ENCODE data around the gene PGAP1. TPM values are rescaled to one million over a fixed set of nuclear protein-coding genes. Genes with fewer than 3 reads are reported as not detected.

PGAP1 gene
- total RNA-seq, 1 experiment from 2014 or later: 29.4 TPM

- Mint-ChIP-seq H3K27me3 (ENCODE audit: low read depth) (no peaks in the 10 kb centered on the region), H3K4me1 (peaks cover 38% of the 10 kb centered on the region), H3K27ac (no peak overlapping the region), H3K36me3 (no peaks in the 10 kb centered on the region), H3K4me3 (no peak overlapping the region), H3K9me3 (peaks cover 4% of the 10 kb centered on the region; the same call in 1 of the 2 replicates)
- CTCF ChIA-PET: no interaction called here
- POLR2A ChIA-PET: no interaction called here
- DNase-seq (ENCODE audit: low spot score) (no peak), ATAC-seq (no peak)
- TF ChIP-seq USF1 (CRISPR knock-in tag; IDR thresholded peaks at IDR 0.05): no peak
- TF ChIP-seq, protein P1, sequence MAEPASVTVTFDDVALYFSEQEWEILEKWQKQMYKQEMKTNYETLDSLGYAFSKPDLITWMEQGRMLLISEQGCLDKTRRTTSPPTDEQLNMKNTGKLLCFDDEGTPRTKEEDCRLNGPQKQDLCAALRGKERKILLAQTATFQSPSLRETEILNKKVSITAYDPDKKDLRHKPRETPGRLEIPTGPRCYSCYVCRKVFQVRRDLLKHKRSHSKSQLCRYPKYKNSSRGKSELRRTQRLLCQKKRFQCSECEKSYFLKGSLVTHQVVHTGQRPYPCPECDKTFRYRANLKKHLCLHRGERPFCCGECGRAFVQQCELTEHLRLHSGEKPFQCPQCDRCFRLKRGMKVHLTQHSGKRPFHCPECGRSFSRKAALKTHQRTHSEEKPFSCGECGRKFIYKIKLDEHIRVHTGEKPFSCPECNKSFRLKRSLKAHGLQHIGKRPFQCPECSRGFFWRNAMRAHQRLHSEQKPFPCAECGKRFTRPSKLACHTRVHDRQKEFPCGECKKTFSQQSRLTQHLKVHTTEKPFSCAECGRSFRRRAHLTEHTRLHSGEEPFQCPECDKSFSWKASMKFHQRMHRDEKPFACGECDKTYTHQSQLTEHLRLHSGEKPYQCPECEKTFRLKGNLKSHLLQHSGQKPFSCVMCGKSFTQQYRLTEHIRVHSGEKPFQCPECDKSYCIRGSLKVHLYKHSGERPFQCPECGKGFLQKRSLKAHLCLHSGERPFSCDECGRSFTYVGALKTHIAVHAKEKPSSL (CRISPR knock-in tag; conservative IDR thresholded peaks at IDR 0.05): no peak
- no peak for TF ChIP-seq ATF2 (CRISPR knock-in tag; IDR thresholded peaks at IDR 0.05; ENCODE audit: borderline replicate concordance, low read depth)
- no peak for TF ChIP-seq HMGA2 (CRISPR knock-in tag; IDR thresholded peaks at IDR 0.05)
- TF ChIP-seq CDX4 (CRISPR knock-in tag; IDR thresholded peaks at IDR 0.05; ENCODE audit: borderline replicate concordance): no peak
- no peak for TF ChIP-seq ARID4B (CRISPR knock-in tag; IDR thresholded peaks at IDR 0.05; ENCODE audit: borderline replicate concordance)
- no peak for TF ChIP-seq GRHL2 (CRISPR knock-in tag; IDR thresholded peaks at IDR 0.05; ENCODE audit: insufficient replicate concordance, severe bottlenecking)
- TF ChIP-seq CREM (CRISPR knock-in tag; IDR thresholded peaks at IDR 0.05): no peak
- no peak for TF ChIP-seq ZNF671 (CRISPR knock-in tag; IDR thresholded peaks at IDR 0.05)
- TF ChIP-seq ZNF416 (CRISPR knock-in tag; IDR thresholded peaks at IDR 0.05): no peak
- no peak for TF ChIP-seq GABPB1 (CRISPR knock-in tag; IDR thresholded peaks at IDR 0.05)
- TF ChIP-seq MXD4 (CRISPR knock-in tag; IDR thresholded peaks at IDR 0.05; ENCODE audit: borderline replicate concordance): no peak
- TF ChIP-seq ZBTB21 (CRISPR knock-in tag; IDR thresholded peaks at IDR 0.05; ENCODE audit: borderline replicate concordance): no peak
- TF ChIP-seq CBFB (CRISPR knock-in tag; IDR thresholded peaks at IDR 0.05; ENCODE audit: low read depth): no peak
- TF ChIP-seq SMAD4 (CRISPR knock-in tag; IDR thresholded peaks at IDR 0.05): no peak
- TF ChIP-seq, protein P2, sequence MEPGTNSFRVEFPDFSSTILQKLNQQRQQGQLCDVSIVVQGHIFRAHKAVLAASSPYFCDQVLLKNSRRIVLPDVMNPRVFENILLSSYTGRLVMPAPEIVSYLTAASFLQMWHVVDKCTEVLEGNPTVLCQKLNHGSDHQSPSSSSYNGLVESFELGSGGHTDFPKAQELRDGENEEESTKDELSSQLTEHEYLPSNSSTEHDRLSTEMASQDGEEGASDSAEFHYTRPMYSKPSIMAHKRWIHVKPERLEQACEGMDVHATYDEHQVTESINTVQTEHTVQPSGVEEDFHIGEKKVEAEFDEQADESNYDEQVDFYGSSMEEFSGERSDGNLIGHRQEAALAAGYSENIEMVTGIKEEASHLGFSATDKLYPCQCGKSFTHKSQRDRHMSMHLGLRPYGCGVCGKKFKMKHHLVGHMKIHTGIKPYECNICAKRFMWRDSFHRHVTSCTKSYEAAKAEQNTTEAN (CRISPR knock-in tag; IDR thresholded peaks at IDR 0.05): no peak
These were observed 32.8 kb upstream of the PGAP1 start for GRCh38 chr2:196959281-196959680.

Data from WTC11 (cell line).